ENCODE data around the gene RILP. TPM values are rescaled to one million over a fixed set of nuclear protein-coding genes. Genes with fewer than 3 reads are reported as not detected.

Gene RILP
- total and polyA plus RNA-seq, 2 experiments from 2014 or later, result 10.3 to 11.1 TPM

- H3K27me3 ChIP-seq, result no peaks in the 10 kb centered on the region
- 65% methylated on average over 20 of the region's 20 CpGs for WGBS (ENCODE audit: low lambda C conversion rate, missing lambda C conversion rate)
- no peaks in the 10 kb centered on the region for H3K9me2 ChIP-seq (replicated peaks; ENCODE audit: insufficient read depth)
- H3K4me2 ChIP-seq, result no peak overlapping the region
- no peaks in the 10 kb centered on the region for H3K79me2 ChIP-seq
- no peaks in the 10 kb centered on the region for H3K36me3 ChIP-seq (replicated peaks; ENCODE audit: insufficient read depth, low read depth)
- no peak overlapping the region for H2AFZ ChIP-seq
- no peaks in the 10 kb centered on the region for H3K9me3 ChIP-seq (ENCODE audit: low read depth)
- TF ChIP-seq EZH2phosphoT487 (IDR thresholded peaks at IDR 0.05; ENCODE audit: low read depth, severe bottlenecking, unreplicated experiment), result no peak
- TF ChIP-seq EZH2 (IDR thresholded peaks at IDR 0.05; ENCODE audit: borderline replicate concordance), result no peak
- TF ChIP-seq, protein P1, sequence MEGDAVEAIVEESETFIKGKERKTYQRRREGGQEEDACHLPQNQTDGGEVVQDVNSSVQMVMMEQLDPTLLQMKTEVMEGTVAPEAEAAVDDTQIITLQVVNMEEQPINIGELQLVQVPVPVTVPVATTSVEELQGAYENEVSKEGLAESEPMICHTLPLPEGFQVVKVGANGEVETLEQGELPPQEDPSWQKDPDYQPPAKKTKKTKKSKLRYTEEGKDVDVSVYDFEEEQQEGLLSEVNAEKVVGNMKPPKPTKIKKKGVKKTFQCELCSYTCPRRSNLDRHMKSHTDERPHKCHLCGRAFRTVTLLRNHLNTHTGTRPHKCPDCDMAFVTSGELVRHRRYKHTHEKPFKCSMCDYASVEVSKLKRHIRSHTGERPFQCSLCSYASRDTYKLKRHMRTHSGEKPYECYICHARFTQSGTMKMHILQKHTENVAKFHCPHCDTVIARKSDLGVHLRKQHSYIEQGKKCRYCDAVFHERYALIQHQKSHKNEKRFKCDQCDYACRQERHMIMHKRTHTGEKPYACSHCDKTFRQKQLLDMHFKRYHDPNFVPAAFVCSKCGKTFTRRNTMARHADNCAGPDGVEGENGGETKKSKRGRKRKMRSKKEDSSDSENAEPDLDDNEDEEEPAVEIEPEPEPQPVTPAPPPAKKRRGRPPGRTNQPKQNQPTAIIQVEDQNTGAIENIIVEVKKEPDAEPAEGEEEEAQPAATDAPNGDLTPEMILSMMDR (IDR thresholded peaks at IDR 0.05; ENCODE audit: poor library complexity), result peak; percentile 16
- no peak overlapping the region for H3K4me3 ChIP-seq
- DNase-seq (ENCODE audit: low spot score), result peak; percentile 83
- H4K20me1 ChIP-seq (ENCODE audit: insufficient read depth, poor library complexity, severe bottlenecking), result no peaks in the 10 kb centered on the region
- H3K4me1 ChIP-seq (ENCODE audit: insufficient read depth), result no peaks in the 10 kb centered on the region
- H3K27ac ChIP-seq, result peak overlapping the region; percentile 68
Observed at GRCh38 chr17:1617620-1618174, 32.0 kb downstream of the RILP start.

DNA sequence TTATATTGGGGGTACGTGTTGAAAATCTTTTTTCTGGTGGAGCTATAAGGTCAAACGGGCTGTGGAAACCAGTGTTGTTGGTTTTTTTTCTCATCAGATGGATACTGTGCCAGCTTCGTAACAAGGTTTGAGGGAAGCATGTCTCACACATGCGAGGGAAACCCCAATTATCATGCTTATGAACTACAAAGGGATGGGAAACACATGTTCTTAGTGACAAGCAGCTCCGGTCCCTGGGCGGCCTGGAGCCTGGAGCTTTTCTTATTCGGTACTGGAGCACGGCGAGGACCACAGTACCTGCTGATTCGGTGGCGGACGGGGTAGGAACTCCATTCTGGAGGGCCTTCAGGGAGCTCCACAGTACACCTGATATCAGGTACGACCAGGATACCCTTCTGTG is 33.6 kb downstream of the RILP start:
- no peak overlapping the region for H3K27ac ChIP-seq
- no peak for DNase-seq (ENCODE audit: low spot score)
- no peak overlapping the region for H3K4me2 ChIP-seq
- no peak overlapping the region for H2AFZ ChIP-seq
- H3K79me2 ChIP-seq, result no peaks in the 10 kb centered on the region
- no peaks in the 10 kb centered on the region for H3K9me2 ChIP-seq (replicated peaks; ENCODE audit: insufficient read depth)
- 84% methylated on average over 13 of the region's 13 CpGs for WGBS (ENCODE audit: low lambda C conversion rate, missing lambda C conversion rate)
- H3K9me3 ChIP-seq (ENCODE audit: low read depth), result no peaks in the 10 kb centered on the region
- no peaks in the 10 kb centered on the region for H3K27me3 ChIP-seq
- TF ChIP-seq, protein P1 (IDR thresholded peaks at IDR 0.05; ENCODE audit: poor library complexity), result no peak
- TF ChIP-seq EZH2 (IDR thresholded peaks at IDR 0.05; ENCODE audit: borderline replicate concordance) (no peak), EZH2phosphoT487 (IDR thresholded peaks at IDR 0.05; ENCODE audit: low read depth, severe bottlenecking, unreplicated experiment) (no peak)
- H4K20me1 ChIP-seq (ENCODE audit: insufficient read depth, poor library complexity, severe bottlenecking), result no peaks in the 10 kb centered on the region
- no peaks in the 10 kb centered on the region for H3K4me1 ChIP-seq (ENCODE audit: insufficient read depth)
- H3K4me3 ChIP-seq, result no peak overlapping the region
- H3K36me3 ChIP-seq (replicated peaks; ENCODE audit: insufficient read depth, low read depth), result no peaks in the 10 kb centered on the region

DNA sequence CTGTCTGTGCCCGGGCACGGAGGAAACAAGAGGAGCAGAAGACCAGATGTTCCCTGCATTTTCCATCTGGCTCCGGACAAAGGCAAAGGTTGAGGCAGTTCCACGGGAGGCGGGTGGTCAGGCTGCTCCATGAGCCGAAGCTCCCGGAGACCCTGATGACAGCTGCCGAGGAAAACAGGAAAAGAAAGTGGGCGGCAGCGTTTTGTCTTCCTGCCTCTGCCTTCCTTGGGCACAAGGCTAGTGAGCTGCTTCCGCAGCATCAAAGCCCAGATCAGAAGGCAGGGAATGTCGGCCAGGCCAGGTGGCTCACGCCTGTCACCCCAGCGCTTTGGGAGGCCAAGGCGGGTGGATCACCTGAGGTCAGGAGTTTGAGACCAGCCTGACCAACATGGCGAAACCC is 37.3 kb downstream of the RILP start:
- Histone ChIP-seq H3K27me3 (no peaks in the 10 kb centered on the region), H3K9me3 (ENCODE audit: low read depth) (no peaks in the 10 kb centered on the region), H3K79me2 (no peaks in the 10 kb centered on the region), H2AFZ (no peak overlapping the region), H3K4me2 (no peak overlapping the region), H3K4me1 (ENCODE audit: insufficient read depth) (peaks cover 5% of the 10 kb centered on the region), H3K4me3 (no peak overlapping the region), H3K9me2 (replicated peaks; ENCODE audit: insufficient read depth) (no peaks in the 10 kb centered on the region), H3K27ac (no peak overlapping the region), H3K36me3 (replicated peaks; ENCODE audit: insufficient read depth, low read depth) (no peaks in the 10 kb centered on the region), H4K20me1 (ENCODE audit: insufficient read depth, poor library complexity, severe bottlenecking) (no peaks in the 10 kb centered on the region)
- 88% methylated on average over 14 of the region's 16 CpGs for WGBS (ENCODE audit: low lambda C conversion rate, missing lambda C conversion rate)
- DNase-seq (ENCODE audit: low spot score), result peak; percentile 2
- TF ChIP-seq, protein P1 (IDR thresholded peaks at IDR 0.05; ENCODE audit: poor library complexity), result no peak
- TF ChIP-seq EZH2phosphoT487 (IDR thresholded peaks at IDR 0.05; ENCODE audit: low read depth, severe bottlenecking, unreplicated experiment) (no peak), EZH2 (IDR thresholded peaks at IDR 0.05; ENCODE audit: borderline replicate concordance) (no peak)

Measured in hepatocyte (in vitro differentiated cells).